ENCODE results near the gene KDM4B.

GRCh38 chr19:5075597-5075996, 106.7 kb downstream of the KDM4B start:
- TF ChIP-seq CTCF (IDR thresholded peaks at IDR 0.05) (no peak), POLR2A (IDR thresholded peaks at IDR 0.05) (no peak)
